Immature natural killer cell (primary cell): ENCODE results near the gene ANAPC13. TPM values are rescaled to one million over a fixed set of nuclear protein-coding genes. Genes with fewer than 3 reads are reported as not detected.

Experiments used
- DNase-seq, 3 donors: peaks; one replicate each; pipeline ENCODE4 v3.0.0; 2022; ENCODE audit warnings: mixed read lengths in 1 of 3
- H3K27ac Mint-ChIP-seq, 6 donors: one replicate each; pipeline ENCODE4 v1.8.0; 2020; ENCODE audit warnings: mixed read lengths in 6 of 6, mild to moderate bottlenecking in 5 of 6, inconsistent platforms in 4 of 6, moderate library complexity in 3 of 6
- H3K27me3 Mint-ChIP-seq, 3 donors: one replicate each; pipeline ENCODE4 v1.8.0; 2020 to 2021; ENCODE audit warnings: low read depth in 3 of 3, mild to moderate bottlenecking in 3 of 3, mixed read lengths in 3 of 3, moderate library complexity in 3 of 3, inconsistent platforms in 1 of 3
- H3K36me3 Mint-ChIP-seq, 3 donors: one replicate each; pipeline ENCODE4 v1.8.0; 2020; ENCODE audit warnings: mixed read lengths in 3 of 3, inconsistent platforms in 2 of 3, mild to moderate bottlenecking in 2 of 3
- H3K4me1 Mint-ChIP-seq, 2 donors: one replicate each; pipeline ENCODE4 v1.8.0; 2020; ENCODE audit warnings: inconsistent platforms in 2 of 2, mild to moderate bottlenecking in 2 of 2, mixed read lengths in 2 of 2, moderate library complexity in 1 of 2
- H3K4me3 Mint-ChIP-seq, 5 donors: one replicate each; pipeline ENCODE4 v1.8.0; 2020; ENCODE audit warnings: mild to moderate bottlenecking in 5 of 5, mixed read lengths in 5 of 5, inconsistent platforms in 3 of 5, moderate library complexity in 3 of 5
- H3K9me3 Mint-ChIP-seq, 6 donors: one replicate each; pipeline ENCODE4 v1.8.0; 2020; ENCODE audit warnings: mild to moderate bottlenecking in 6 of 6, mixed read lengths in 6 of 6, inconsistent platforms in 4 of 6, moderate library complexity in 3 of 6
- polyA plus RNA-seq, 3 donors: library from polyadenylated mRNA; unstranded; fragments of 300-500 nt; fragmentation: Illumina TruSeq; gene quantifications; one replicate each; pipeline ENCODE4 v1.2.3, GENCODE V29; 2021

The ANAPC13 gene
- polyA plus RNA-seq, 3 donors from 2014 or later = 43.6 to 64.4 (median 58.4) TPM

- no peaks in the 10 kb centered on the region for H3K4me1 Mint-ChIP-seq
- no peaks in the 10 kb centered on the region for H3K36me3 Mint-ChIP-seq
- no peaks in the 10 kb centered on the region for H3K9me3 Mint-ChIP-seq
- H3K27ac Mint-ChIP-seq = no peak overlapping the region
- H3K27me3 Mint-ChIP-seq = peaks cover 0 to 12% (median 7%) of the 10 kb centered on the region in 3 donors
- DNase-seq = no peak
- H3K4me3 Mint-ChIP-seq = no peak overlapping the region
These were observed 27.3 kb downstream of the ANAPC13 start for GRCh38 chr3:134458406-134458945.

- H3K4me1 Mint-ChIP-seq = no peaks in the 10 kb centered on the region
- H3K9me3 Mint-ChIP-seq = no peaks in the 10 kb centered on the region
- peaks cover 0 to 12% (median 7%) of the 10 kb centered on the region in 3 donors for H3K27me3 Mint-ChIP-seq
- H3K36me3 Mint-ChIP-seq = no peaks in the 10 kb centered on the region
- no peak overlapping the region for H3K4me3 Mint-ChIP-seq
- no peak overlapping the region for H3K27ac Mint-ChIP-seq
- no peak for DNase-seq
These were observed 28.3 kb downstream of the ANAPC13 start for GRCh38 chr3:134457376-134458074.

- no peaks in the 10 kb centered on the region for H3K36me3 Mint-ChIP-seq
- H3K4me3 Mint-ChIP-seq = no peak overlapping the region
- DNase-seq = no peak
- no peaks in the 10 kb centered on the region for H3K4me1 Mint-ChIP-seq
- H3K27me3 Mint-ChIP-seq = peaks cover 1 to 17% (median 5%) of the 10 kb centered on the region in 3 donors
- no peaks in the 10 kb centered on the region for H3K9me3 Mint-ChIP-seq
- no peak overlapping the region for H3K27ac Mint-ChIP-seq
These were observed 32.2 kb downstream of the ANAPC13 start for GRCh38 chr3:134453631-134454030.

GRCh38 chr3:134449951-134450350 is 35.8 kb downstream of the ANAPC13 start:
- no peak for DNase-seq
- Mint-ChIP-seq H3K27me3 (peaks cover 1 to 5% (median 4%) of the 10 kb centered on the region in 3 donors), H3K36me3 (peaks cover 0 to 3% (median 2%) of the 10 kb centered on the region in 3 donors), H3K9me3 (peaks cover 0 to 9% (median 5%) of the 10 kb centered on the region in 6 donors), H3K4me3 (no peak overlapping the region), H3K27ac (no peak overlapping the region), H3K4me1 (no peaks in the 10 kb centered on the region)

- no peak overlapping the region for H3K27ac Mint-ChIP-seq
These were observed 36.5 kb downstream of the ANAPC13 start for GRCh38 chr3:134449277-134449676.

GRCh38 chr3:134448664-134449063 is 37.1 kb downstream of the ANAPC13 start:
- DNase-seq = no peak
- Mint-ChIP-seq H3K36me3 (peaks cover 0 to 7% (median 3%) of the 10 kb centered on the region in 3 donors), H3K27me3 (peaks cover 1 to 5% (median 4%) of the 10 kb centered on the region in 3 donors), H3K9me3 (peaks cover 0 to 14% (median 5%) of the 10 kb centered on the region in 6 donors), H3K4me3 (no peak overlapping the region), H3K27ac (no peak overlapping the region), H3K4me1 (no peaks in the 10 kb centered on the region)

More at GRCh38 chr3:134449277-134449676, 36.5 kb downstream of the ANAPC13 start:
- Mint-ChIP-seq H3K36me3 (peaks cover 0 to 7% (median 3%) of the 10 kb centered on the region in 3 donors), H3K4me3 (no peak overlapping the region), H3K4me1 (no peaks in the 10 kb centered on the region), H3K9me3 (peaks cover 0 to 14% (median 5%) of the 10 kb centered on the region in 6 donors), H3K27me3 (peaks cover 1 to 5% (median 4%) of the 10 kb centered on the region in 3 donors)
- DNase-seq = no peak

GRCh38 chr3:134447351-134447750 is 38.4 kb downstream of the ANAPC13 start:
- Mint-ChIP-seq H3K4me1 (no peaks in the 10 kb centered on the region), H3K4me3 (no peak overlapping the region), H3K27ac (no peak overlapping the region), H3K36me3 (peaks cover 0 to 7% (median 3%) of the 10 kb centered on the region in 3 donors), H3K9me3 (peaks cover 0 to 14% (median 5%) of the 10 kb centered on the region in 6 donors), H3K27me3 (peaks cover 3 to 6% (median 5%) of the 10 kb centered on the region in 3 donors)
- no peak for DNase-seq

GRCh38 chr3:134446800-134447199 is 39.0 kb downstream of the ANAPC13 start:
- Mint-ChIP-seq H3K27me3 (peaks cover 2 to 9% (median 8%) of the 10 kb centered on the region in 3 donors), H3K4me3 (no peak overlapping the region), H3K36me3 (peaks cover 0 to 7% (median 3%) of the 10 kb centered on the region in 3 donors), H3K27ac (no peak overlapping the region), H3K9me3 (peaks cover 0 to 14% (median 5%) of the 10 kb centered on the region in 6 donors), H3K4me1 (no peaks in the 10 kb centered on the region)
- no peak for DNase-seq

GRCh38 chr3:134445636-134446035 is 40.1 kb downstream of the ANAPC13 start:
- no peak for DNase-seq
- H3K4me3 Mint-ChIP-seq = no peak overlapping the region
- H3K9me3 Mint-ChIP-seq = peaks cover 0 to 14% (median 5%) of the 10 kb centered on the region in 6 donors
- H3K27ac Mint-ChIP-seq = no peak overlapping the region
- peaks cover 3 to 9% (median 4%) of the 10 kb centered on the region in 3 donors for H3K27me3 Mint-ChIP-seq
- peaks cover 0 to 7% (median 3%) of the 10 kb centered on the region in 3 donors for H3K36me3 Mint-ChIP-seq
- H3K4me1 Mint-ChIP-seq = no peaks in the 10 kb centered on the region

- H3K27ac Mint-ChIP-seq = no peak overlapping the region
- H3K36me3 Mint-ChIP-seq = peaks cover 0 to 7% (median 3%) of the 10 kb centered on the region in 3 donors
- DNase-seq = no peak
- no peaks in the 10 kb centered on the region for H3K4me1 Mint-ChIP-seq
- no peak overlapping the region for H3K4me3 Mint-ChIP-seq
- H3K27me3 Mint-ChIP-seq = peaks cover 3 to 9% (median 4%) of the 10 kb centered on the region in 3 donors
- H3K9me3 Mint-ChIP-seq = peaks cover 0 to 14% (median 5%) of the 10 kb centered on the region in 6 donors
These were observed 40.7 kb downstream of the ANAPC13 start for GRCh38 chr3:134445095-134445494.

- Mint-ChIP-seq H3K4me3 (no peak overlapping the region), H3K27ac (no peak overlapping the region), H3K36me3 (peaks cover 0 to 7% (median 3%) of the 10 kb centered on the region in 3 donors), H3K27me3 (peaks cover 3 to 11% (median 9%) of the 10 kb centered on the region in 3 donors), H3K9me3 (peaks cover 0 to 14% (median 4%) of the 10 kb centered on the region in 6 donors), H3K4me1 (no peaks in the 10 kb centered on the region)
- DNase-seq = no peak
These were observed 44.0 kb downstream of the ANAPC13 start for GRCh38 chr3:134441821-134442220.

- DNase-seq = no peak
- no peak overlapping the region for H3K27ac Mint-ChIP-seq
- no peaks in the 10 kb centered on the region for H3K4me1 Mint-ChIP-seq
- H3K9me3 Mint-ChIP-seq = peaks cover 0 to 14% (median 4%) of the 10 kb centered on the region in 6 donors
- H3K36me3 Mint-ChIP-seq = peaks cover 0 to 7% (median 3%) of the 10 kb centered on the region in 3 donors
- no peak overlapping the region for H3K4me3 Mint-ChIP-seq
- H3K27me3 Mint-ChIP-seq = peaks cover 3 to 9% (median 8%) of the 10 kb centered on the region in 3 donors
These were observed 44.5 kb downstream of the ANAPC13 start for GRCh38 chr3:134441321-134441720.

GRCh38 chr3:134437211-134437752 is 48.5 kb downstream of the ANAPC13 start:
- DNase-seq = no peak
- H3K27me3 Mint-ChIP-seq = peaks cover 1 to 7% (median 5%) of the 10 kb centered on the region in 3 donors
- no peaks in the 10 kb centered on the region for H3K36me3 Mint-ChIP-seq
- H3K27ac Mint-ChIP-seq = no peak overlapping the region
- no peaks in the 10 kb centered on the region for H3K4me1 Mint-ChIP-seq
- H3K4me3 Mint-ChIP-seq = no peak overlapping the region
- H3K9me3 Mint-ChIP-seq = no peaks in the 10 kb centered on the region

GRCh38 chr3:134432236-134432635 is 53.5 kb downstream of the ANAPC13 start:
- no peaks in the 10 kb centered on the region for H3K36me3 Mint-ChIP-seq
- H3K9me3 Mint-ChIP-seq = no peaks in the 10 kb centered on the region
- no peak overlapping the region for H3K4me3 Mint-ChIP-seq
- DNase-seq = no peak
- H3K27ac Mint-ChIP-seq = no peak overlapping the region
- no peaks in the 10 kb centered on the region for H3K4me1 Mint-ChIP-seq
- peaks cover 0 to 6% (median 4%) of the 10 kb centered on the region in 3 donors for H3K27me3 Mint-ChIP-seq
